NCI-H510A (cell line): ENCODE results near the gene WNK2.

Experiments
- DNase-seq: peaks from one replicate; lab custom pipeline; 2025; lab: John Stamatoyannopoulos, UW

The WNK2 gene

DNA sequence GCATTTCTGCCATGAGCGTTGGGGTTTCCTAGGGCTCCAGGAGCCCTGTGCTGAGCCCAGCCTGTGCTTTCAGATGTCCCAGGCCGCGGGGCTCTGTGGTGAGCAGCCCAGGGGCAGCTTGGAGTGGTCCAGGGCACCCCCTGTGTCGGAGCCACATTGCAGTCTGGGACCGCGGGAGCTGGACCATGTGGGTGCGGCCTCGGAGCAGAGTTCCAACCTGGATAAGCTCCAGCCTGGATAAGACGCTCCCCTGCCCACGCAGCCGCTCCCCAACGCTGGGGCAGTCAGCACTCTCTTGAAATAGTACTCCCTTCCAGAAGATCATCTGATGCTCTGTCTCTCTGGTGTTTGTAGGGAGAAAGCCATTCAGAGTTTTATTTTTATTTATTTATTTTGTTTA, 111.1 kb downstream of the WNK2 start:
- DNase-seq = no peak

- no peak for DNase-seq
Measured at GRCh38 chr9:93295456-93296076, 111.6 kb downstream of the WNK2 start.

- DNase-seq = no peak
Measured at GRCh38 chr9:93296889-93297480, 113.0 kb downstream of the WNK2 start.

- DNase-seq = peak; percentile 18
Measured at GRCh38 chr9:93297659-93298497, 113.9 kb downstream of the WNK2 start.

DNA sequence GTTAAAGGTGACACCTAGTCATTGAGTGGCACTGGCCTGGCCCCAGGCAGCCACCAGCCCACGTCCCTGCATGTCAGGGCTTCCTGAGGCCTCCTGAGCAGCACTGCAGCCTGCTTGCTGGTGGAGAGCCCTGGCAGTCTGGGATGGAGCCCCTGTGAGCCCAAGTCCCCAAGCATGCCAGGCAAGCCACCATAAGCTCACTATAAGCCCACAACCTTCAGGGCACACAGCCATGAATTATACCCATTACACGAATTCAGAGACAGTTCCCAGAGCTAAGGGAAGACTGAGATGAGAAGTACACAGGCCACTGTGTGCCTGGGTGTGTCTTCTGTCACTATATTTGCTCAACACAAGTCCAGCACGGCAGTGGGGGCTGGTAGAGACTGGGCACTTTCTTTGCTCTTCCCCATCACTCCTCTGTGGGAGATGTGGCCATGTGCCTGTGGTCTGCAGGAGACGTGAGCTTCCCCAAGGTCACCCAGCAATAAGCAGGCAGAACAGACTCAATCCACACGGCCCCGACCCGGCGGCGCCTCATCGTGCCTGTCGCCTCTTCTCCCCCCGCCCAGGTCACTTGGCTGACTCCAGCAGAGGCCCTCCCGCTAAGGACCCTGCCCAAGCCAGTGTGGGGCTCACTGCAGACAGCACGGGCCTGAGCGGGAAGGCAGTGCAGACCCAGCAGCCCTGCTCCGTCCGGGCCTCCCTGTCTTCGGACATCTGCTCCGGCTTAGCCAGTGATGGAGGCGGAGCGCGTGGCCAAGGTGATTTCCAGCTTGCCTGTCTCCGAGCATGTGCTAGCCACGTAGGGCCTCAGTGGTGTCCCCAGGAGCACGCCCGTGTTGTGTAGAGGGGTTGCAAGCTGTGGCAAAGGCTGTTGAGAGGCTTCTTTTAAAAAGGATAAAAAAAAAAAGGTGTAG, 114.8 kb downstream of the WNK2 start:
- DNase-seq = no peak

DNA sequence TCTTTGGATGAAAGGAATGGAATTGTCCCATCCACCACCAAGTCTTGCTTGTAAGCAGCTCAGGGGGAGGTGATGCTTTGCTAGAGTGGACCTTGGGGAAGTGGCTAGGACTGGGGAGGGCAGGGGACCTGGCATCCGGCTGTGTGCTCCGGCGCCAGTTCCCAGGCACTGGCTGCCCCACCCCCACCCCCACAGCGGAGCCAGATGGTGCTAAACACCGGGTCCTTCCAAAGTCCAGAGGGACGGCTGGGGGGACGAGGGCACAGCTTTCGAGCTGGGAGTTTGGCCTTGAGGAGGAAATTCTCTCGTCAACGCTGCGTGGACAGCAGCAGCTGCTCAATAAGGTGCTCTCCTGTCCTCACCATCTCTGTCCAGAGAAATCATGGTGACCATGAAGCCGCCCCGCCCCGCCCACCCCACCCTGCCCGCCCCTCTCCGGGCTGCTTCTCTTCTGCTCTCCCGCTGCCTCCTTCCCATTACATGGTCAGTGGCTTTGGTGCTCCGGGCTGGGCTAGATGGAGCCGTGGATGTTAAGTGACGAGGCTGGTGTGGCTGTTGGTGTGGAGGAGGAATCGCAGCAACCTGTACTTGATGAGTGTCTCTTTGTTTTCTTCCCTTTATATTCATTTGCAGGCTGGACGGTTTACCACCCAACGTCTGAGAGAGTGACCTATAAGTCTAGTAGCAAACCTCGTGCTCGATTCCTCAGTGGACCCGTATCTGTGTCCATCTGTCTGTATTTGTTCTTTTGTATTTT, 115.7 kb downstream of the WNK2 start:
- no peak for DNase-seq

DNA sequence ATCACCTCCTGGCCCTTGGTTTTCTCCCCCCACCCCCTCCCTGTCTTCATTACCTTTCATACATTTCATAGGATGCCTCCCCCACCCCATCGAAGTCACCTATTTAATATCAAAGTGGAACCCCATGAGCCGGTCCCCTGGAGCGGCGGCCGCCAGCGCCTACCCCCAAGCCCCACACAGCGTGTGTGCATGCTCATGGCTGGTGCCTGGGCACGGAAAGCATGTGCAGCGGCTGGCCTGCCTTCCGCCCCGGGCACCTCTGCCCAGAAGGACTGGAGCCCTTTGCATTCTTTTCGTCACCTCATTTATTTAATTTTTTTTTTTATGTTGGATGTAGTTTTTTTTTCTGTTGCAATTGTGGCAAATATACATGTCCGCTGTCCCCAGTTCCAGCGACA, 116.2 kb downstream of the WNK2 start:
- no peak for DNase-seq

- DNase-seq = no peak
Measured at GRCh38 chr9:93300585-93301081, 116.7 kb downstream of the WNK2 start.

GRCh38 chr9:93301291-93301811, 117.4 kb downstream of the WNK2 start:
- DNase-seq = no peak

DNA sequence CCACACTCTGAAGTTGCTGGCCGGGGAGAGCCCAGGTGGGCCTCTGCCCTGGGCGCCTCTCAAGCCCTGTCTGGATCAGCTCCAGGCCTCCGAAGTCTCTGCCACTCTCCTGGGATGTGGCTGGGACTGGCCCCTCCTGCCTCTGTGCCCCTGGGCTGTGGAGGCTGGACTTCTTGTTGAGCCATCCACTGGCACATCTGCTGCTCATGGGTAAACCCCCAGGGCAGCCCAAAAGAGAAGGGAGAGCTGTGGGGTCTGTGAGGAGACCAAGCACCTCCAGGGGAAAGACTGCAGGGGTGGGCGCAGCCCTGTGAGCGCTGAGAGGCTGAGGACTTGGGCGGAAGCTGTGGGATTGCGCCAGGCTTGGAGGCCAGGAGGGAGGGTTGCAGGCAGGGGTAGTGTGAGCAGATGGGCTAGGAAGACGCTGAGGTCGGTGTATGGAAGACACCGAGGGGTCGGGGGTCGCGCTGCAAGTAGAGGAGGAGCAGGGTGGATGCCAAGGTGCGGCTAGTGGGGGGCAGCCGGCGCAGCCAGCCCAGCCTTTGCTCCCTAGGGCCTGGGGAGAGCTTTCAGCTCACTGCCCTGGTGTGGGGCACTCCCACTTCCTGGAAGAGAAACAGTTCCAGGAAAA, 118.1 kb downstream of the WNK2 start:
- no peak for DNase-seq

- DNase-seq = no peak
Measured at GRCh38 chr9:93302586-93303257, 118.8 kb downstream of the WNK2 start.

- no peak for DNase-seq
Measured at GRCh38 chr9:93303258-93303771, 119.4 kb downstream of the WNK2 start.

DNA sequence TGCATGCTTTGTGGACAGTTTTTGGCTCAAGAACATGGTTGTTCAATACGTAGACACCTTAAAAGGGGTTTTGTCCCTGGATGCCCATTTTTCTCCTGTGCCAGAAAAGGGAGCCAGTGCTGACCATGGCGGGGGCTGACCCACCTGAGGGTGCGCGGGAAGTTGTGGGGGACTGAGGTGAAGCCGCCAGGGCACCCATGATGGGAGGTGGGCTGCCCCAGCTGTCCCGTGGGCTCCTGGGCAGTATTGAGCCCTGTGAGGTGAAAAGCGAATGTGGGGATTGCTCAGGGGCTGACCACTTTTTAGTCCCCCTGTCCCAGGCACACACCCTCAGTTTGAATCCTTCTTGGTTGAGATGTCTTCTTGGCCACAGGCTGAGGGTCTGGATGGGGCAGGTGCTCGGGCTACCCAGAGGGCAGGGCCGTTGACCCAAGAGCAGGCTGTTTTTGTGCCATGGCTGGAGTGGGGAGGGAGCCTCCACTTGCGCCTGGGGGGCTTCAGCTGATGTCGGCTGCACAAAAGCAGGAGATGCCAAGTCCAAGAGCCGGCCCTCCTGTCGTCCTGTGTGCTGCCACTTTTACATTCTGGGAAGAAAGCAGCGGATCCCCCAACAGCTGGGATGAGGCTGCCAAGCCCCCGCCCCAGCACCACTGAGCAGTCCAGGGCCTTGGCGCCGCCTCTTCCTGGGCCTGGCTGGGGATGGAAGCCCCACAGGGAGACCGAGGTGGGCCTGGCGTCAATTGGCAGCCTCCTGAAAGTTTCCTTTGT, 120.1 kb downstream of the WNK2 start:
- DNase-seq = no peak

- DNase-seq = peak; percentile 8
Measured at GRCh38 chr9:93304574-93305496, 120.9 kb downstream of the WNK2 start.

DNA sequence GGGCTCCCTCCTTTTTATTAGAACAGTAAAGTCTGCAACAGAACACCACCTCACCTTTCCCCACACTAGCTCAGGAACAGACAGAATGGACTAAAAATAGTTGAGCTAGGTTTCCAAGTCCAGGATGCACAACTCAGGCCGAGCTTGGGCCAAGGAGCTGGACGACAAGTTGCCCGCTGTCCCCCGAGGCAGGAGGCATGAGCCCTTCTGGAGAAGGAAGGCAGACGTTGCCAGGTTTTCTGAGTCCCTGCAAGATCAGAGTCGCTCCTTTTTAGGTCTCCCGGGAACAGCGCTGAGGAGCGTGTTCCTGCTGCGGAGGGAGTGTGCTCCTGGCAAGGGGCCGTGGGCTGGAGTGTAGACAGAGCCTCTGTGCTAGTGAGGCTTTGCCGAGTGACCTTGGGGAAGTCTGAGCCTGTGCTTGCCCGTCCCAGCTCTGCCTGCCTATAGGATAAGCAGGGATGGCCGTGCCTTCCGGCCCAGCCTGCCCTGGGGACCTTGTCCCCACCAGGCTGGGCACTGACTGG, 121.6 kb downstream of the WNK2 start:
- DNase-seq = no peak

- DNase-seq = no peak
Measured at GRCh38 chr9:93306081-93306480, 122.1 kb downstream of the WNK2 start.

GRCh38 chr9:93306579-93307091, 122.7 kb downstream of the WNK2 start:
- no peak for DNase-seq
